HG03045 (cell line): ENCODE data around the gene KIAA1671.
"Not testable (repeated sequence)": the region's sequence is repeated elsewhere in the genome, so short reads cannot be mapped to it uniquely, and the experiment has no call there.

ENCODE experiments used
- ATAC-seq: cut with Tn5 transposase; IDR thresholded peaks from one replicate; pipeline ENCODE4 v1.9.1; 2021; ENCODE audit warnings: mild to moderate bottlenecking, moderate library complexity; ENCODE audit not compliant: unreplicated experiment

The KIAA1671 gene

GRCh38 chr22:25183949-25184619 lies 231.6 kb downstream of the KIAA1671 start:
- no peak for ATAC-seq

- no peak for ATAC-seq
Measured at GRCh38 chr22:25186140-25186539, 233.6 kb downstream of the KIAA1671 start.

GRCh38 chr22:25187469-25187868 lies 235.0 kb downstream of the KIAA1671 start:
- ATAC-seq = no peak

GRCh38 chr22:25192406-25192805 lies 239.9 kb downstream of the KIAA1671 start:
- ATAC-seq = no peak

GRCh38 chr22:25193130-25193529 lies 240.6 kb downstream of the KIAA1671 start:
- no peak for ATAC-seq

- no peak for ATAC-seq
Measured at GRCh38 chr22:25193548-25193947, 241.0 kb downstream of the KIAA1671 start.

GRCh38 chr22:25196326-25196725 lies 243.8 kb downstream of the KIAA1671 start:
- no peak for ATAC-seq

GRCh38 chr22:25197340-25197739 lies 244.8 kb downstream of the KIAA1671 start:
- ATAC-seq = no peak

GRCh38 chr22:25199731-25200520 lies 247.4 kb downstream of the KIAA1671 start, which contains the start of gene CRYBB3:
CRYBB3 (plus strand) TSS chr22:25199858; CDS start chr22:25201397, 1,539 bp downstream.
- no peak for ATAC-seq

GRCh38 chr22:25200967-25201366 lies 248.5 kb downstream of the KIAA1671 start:
- no peak for ATAC-seq

- no peak for ATAC-seq
Measured at GRCh38 chr22:25201557-25202273, 249.2 kb downstream of the KIAA1671 start.

- ATAC-seq = no peak
Measured at GRCh38 chr22:25202290-25202921, 249.9 kb downstream of the KIAA1671 start.

- ATAC-seq = no peak
Measured at GRCh38 chr22:25203082-25203481, 250.6 kb downstream of the KIAA1671 start.

GRCh38 chr22:25204547-25204946 lies 252.0 kb downstream of the KIAA1671 start:
- not testable (repeated sequence) for ATAC-seq

GRCh38 chr22:25205847-25206246 lies 253.3 kb downstream of the KIAA1671 start:
- ATAC-seq = no peak

GRCh38 chr22:25206998-25207397 lies 254.5 kb downstream of the KIAA1671 start:
- no peak for ATAC-seq

- no peak for ATAC-seq
Measured at GRCh38 chr22:25207553-25208157, 255.1 kb downstream of the KIAA1671 start.

GRCh38 chr22:25208328-25208727 lies 255.8 kb downstream of the KIAA1671 start:
- ATAC-seq = no peak

- ATAC-seq = no peak
Measured at GRCh38 chr22:25208743-25209505, 256.4 kb downstream of the KIAA1671 start.

- no peak for ATAC-seq
Measured at GRCh38 chr22:25210793-25211192, 258.3 kb downstream of the KIAA1671 start.
